ENCODE data around the gene PI4K2A. TPM values are rescaled to one million over a fixed set of nuclear protein-coding genes. Genes with fewer than 3 reads are reported as not detected.

The PI4K2A gene
- total and polyA plus RNA-seq, 2 of the 13 experiments (the other 11 are each of a cell fraction or from before 2014, with no cell fraction given), result 10.9 to 14.3 TPM

DNA sequence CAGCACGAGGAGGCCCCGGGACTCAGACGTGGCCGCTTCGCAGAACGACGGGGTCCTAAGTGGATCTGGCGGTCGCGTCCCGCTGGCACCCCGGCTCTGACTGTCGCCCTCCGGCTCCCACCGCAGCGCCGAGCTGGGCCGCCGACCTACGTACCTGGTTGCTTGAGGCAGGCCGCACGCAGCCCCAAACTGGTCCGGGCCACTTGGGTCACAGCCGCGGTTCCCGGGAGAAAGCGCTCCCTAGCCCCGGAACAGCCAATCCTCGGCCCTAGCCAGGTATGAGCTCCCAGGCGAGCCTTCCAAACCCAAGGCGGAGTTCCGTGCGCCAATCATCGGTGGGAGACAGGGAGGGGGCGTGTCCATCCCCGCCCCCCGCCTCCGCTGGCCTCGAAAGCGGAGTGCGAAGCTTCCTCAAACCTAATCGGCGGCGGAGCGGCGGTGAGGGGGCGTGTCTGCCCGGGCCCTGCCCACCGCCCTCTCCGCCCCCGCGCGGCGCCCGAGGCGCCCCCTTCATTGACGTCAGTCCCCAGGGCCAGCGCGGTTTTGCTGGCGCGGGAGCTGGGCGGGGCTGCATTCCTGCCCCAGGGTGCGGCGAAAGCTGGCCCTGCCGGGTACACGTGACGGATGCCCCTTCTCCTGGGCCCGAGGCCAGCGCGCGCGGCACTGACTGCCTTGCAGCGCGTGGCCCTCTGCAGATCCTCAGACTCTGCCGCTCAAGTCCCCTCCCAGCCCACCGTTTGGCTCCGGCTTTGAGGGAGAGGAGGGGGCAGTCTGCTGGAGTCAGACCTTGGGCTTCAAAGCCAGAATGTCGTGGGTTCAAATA is 46.7 kb downstream of the PI4K2A start, which contains the start of gene AVPI1 (continued):
- TF ChIP-seq ZNF264 (CRISPR knock-in tag; IDR thresholded peaks at IDR 0.05) (peak; percentile 94), ZNF225 (CRISPR knock-in tag; IDR thresholded peaks at IDR 0.05) (no peak), HOXA5 (CRISPR knock-in tag; IDR thresholded peaks at IDR 0.05) (peak; percentile 79), GTF2F1 (IDR thresholded peaks at IDR 0.05; ENCODE audit: low read length) (no peak), ZNF629 (CRISPR knock-in tag; conservative IDR thresholded peaks at IDR 0.05) (no peak; the same call in none of the 2 replicates), ELF3 (CRISPR knock-in tag; IDR thresholded peaks at IDR 0.05) (peak; percentile 78), HOXA3 (CRISPR knock-in tag; IDR thresholded peaks at IDR 0.05) (peak; percentile 86), REXO4 (CRISPR knock-in tag; IDR thresholded peaks at IDR 0.05; ENCODE audit: borderline replicate concordance) (no peak; the same call in 1 of the 2 replicates), ZNF207 (IDR thresholded peaks at IDR 0.05; ENCODE audit: borderline replicate concordance) (no peak), ZNF562 (CRISPR knock-in tag; IDR thresholded peaks at IDR 0.05; ENCODE audit: borderline replicate concordance) (no peak), ZBTB20 (CRISPR knock-in tag; IDR thresholded peaks at IDR 0.05; ENCODE audit: borderline replicate concordance, low read depth) (peak; percentile 91; the same call in 1 of the 2 replicates), MTF1 (CRISPR knock-in tag; IDR thresholded peaks at IDR 0.05) (no peak), ZSCAN30 (CRISPR knock-in tag; IDR thresholded peaks at IDR 0.05) (no peak)
- TF ChIP-seq, protein P1, sequence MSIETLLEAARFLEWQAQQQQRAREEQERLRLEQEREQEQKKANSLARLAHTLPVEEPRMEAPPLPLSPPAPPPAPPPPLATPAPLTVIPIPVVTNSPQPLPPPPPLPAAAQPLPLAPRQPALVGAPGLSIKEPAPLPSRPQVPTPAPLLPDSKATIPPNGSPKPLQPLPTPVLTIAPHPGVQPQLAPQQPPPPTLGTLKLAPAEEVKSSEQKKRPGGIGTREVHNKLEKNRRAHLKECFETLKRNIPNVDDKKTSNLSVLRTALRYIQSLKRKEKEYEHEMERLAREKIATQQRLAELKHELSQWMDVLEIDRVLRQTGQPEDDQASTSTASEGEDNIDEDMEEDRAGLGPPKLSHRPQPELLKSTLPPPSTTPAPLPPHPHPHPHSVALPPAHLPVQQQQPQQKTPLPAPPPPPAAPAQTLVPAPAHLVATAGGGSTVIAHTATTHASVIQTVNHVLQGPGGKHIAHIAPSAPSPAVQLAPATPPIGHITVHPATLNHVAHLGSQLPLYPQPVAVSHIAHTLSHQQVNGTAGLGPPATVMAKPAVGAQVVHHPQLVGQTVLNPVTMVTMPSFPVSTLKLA (IDR thresholded peaks at IDR 0.05), result peak; percentile 81
- TF ChIP-seq, protein P2, sequence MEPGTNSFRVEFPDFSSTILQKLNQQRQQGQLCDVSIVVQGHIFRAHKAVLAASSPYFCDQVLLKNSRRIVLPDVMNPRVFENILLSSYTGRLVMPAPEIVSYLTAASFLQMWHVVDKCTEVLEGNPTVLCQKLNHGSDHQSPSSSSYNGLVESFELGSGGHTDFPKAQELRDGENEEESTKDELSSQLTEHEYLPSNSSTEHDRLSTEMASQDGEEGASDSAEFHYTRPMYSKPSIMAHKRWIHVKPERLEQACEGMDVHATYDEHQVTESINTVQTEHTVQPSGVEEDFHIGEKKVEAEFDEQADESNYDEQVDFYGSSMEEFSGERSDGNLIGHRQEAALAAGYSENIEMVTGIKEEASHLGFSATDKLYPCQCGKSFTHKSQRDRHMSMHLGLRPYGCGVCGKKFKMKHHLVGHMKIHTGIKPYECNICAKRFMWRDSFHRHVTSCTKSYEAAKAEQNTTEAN (CRISPR knock-in tag; conservative IDR thresholded peaks at IDR 0.05), result peak; percentile 89; the same call in 1 of the 2 replicates
- TF ChIP-seq, protein P3, sequence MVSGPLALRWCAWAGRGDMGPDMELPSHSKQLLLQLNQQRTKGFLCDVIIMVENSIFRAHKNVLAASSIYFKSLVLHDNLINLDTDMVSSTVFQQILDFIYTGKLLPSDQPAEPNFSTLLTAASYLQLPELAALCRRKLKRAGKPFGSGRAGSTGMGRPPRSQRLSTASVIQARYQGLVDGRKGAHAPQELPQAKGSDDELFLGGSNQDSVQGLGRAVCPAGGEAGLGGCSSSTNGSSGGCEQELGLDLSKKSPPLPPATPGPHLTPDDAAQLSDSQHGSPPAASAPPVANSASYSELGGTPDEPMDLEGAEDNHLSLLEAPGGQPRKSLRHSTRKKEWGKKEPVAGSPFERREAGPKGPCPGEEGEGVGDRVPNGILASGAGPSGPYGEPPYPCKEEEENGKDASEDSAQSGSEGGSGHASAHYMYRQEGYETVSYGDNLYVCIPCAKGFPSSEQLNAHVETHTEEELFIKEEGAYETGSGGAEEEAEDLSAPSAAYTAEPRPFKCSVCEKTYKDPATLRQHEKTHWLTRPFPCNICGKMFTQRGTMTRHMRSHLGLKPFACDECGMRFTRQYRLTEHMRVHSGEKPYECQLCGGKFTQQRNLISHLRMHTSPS (CRISPR knock-in tag; IDR thresholded peaks at IDR 0.05; ENCODE audit: low read depth), result peak; percentile 85
- TF ChIP-seq, protein P4, sequence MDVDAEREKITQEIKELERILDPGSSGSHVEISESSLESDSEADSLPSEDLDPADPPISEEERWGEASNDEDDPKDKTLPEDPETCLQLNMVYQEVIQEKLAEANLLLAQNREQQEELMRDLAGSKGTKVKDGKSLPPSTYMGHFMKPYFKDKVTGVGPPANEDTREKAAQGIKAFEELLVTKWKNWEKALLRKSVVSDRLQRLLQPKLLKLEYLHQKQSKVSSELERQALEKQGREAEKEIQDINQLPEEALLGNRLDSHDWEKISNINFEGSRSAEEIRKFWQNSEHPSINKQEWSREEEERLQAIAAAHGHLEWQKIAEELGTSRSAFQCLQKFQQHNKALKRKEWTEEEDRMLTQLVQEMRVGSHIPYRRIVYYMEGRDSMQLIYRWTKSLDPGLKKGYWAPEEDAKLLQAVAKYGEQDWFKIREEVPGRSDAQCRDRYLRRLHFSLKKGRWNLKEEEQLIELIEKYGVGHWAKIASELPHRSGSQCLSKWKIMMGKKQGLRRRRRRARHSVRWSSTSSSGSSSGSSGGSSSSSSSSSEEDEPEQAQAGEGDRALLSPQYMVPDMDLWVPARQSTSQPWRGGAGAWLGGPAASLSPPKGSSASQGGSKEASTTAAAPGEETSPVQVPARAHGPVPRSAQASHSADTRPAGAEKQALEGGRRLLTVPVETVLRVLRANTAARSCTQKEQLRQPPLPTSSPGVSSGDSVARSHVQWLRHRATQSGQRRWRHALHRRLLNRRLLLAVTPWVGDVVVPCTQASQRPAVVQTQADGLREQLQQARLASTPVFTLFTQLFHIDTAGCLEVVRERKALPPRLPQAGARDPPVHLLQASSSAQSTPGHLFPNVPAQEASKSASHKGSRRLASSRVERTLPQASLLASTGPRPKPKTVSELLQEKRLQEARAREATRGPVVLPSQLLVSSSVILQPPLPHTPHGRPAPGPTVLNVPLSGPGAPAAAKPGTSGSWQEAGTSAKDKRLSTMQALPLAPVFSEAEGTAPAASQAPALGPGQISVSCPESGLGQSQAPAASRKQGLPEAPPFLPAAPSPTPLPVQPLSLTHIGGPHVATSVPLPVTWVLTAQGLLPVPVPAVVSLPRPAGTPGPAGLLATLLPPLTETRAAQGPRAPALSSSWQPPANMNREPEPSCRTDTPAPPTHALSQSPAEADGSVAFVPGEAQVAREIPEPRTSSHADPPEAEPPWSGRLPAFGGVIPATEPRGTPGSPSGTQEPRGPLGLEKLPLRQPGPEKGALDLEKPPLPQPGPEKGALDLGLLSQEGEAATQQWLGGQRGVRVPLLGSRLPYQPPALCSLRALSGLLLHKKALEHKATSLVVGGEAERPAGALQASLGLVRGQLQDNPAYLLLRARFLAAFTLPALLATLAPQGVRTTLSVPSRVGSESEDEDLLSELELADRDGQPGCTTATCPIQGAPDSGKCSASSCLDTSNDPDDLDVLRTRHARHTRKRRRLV (CRISPR knock-in tag; IDR thresholded peaks at IDR 0.05), result 0 out of 2 replicates have a peak, but pooled peaks have one; percentile 54
- TF ChIP-seq, protein P5, sequence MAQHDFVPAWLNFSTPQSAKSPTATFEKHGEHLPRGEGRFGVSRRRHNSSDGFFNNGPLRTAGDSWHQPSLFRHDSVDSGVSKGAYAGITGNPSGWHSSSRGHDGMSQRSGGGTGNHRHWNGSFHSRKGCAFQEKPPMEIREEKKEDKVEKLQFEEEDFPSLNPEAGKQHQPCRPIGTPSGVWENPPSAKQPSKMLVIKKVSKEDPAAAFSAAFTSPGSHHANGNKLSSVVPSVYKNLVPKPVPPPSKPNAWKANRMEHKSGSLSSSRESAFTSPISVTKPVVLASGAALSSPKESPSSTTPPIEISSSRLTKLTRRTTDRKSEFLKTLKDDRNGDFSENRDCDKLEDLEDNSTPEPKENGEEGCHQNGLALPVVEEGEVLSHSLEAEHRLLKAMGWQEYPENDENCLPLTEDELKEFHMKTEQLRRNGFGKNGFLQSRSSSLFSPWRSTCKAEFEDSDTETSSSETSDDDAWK (CRISPR knock-in tag; IDR thresholded peaks at IDR 0.05), result no peak
